Stimulated activated naive CD8-positive, alpha-beta T cell treated with anti-CD3 and anti-CD28 coated beads, Interleukin-15, Interleukin-2, amounts not matched to agents 100 U/mL and 50 U/mL, for 24 hours (primary cell): Measurements from ENCODE around the gene CLECL1.
"Not testable (repeated sequence)": the region's sequence is repeated elsewhere in the genome, so short reads cannot be mapped to it uniquely, and the experiment has no call there.

Experiments
- ATAC-seq: fragments of 150-1000 bp; cut with Tn5 transposase; one replicate; pipeline ENCODE4 v1.10.0; 2021
- DNase-seq: peaks from one replicate; pipeline ENCODE4 v3.0.0; 2021

CLECL1 gene

DNA sequence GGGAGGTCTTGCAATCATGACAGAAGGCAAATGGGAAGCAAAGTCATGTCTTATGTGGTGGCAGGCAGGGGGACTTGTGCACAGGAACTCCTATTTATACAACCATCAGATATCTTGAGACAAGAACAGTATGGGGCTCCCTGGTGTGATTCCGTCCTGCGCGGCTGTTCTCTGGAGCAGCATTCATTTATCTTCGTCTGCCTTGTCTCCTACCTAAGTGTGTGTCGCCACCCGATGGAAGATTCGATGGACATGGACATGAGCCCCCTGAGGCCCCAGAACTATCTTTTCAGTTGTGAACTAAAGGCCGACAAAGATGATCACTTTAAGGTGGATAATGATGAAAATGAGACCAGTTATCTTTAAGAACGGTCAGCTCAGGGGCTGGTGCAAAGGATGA is 37.7 kb downstream of the CLECL1 start:
- DNase-seq, ATAC-seq: not testable (repeated sequence)

DNA sequence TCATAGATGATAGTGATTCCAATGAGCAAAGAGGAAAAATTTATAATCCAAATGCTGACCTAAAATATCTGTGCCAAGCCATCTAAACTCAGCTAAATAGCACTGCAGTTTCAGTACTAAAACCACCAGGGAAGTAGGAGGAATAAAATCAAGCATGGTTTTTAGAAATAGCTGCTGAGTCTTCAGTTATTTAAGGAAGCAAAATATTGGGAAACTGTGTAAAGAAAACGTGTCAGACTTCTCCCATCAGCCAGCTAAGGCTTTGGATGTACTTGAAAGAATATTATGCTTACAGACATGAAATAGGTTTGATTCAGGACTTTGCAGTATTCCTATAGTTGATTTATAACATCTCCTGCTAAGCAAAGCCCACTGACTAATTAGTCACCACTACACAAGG is 38.7 kb downstream of the CLECL1 start:
- DNase-seq (no peak), ATAC-seq (no peak)

DNA sequence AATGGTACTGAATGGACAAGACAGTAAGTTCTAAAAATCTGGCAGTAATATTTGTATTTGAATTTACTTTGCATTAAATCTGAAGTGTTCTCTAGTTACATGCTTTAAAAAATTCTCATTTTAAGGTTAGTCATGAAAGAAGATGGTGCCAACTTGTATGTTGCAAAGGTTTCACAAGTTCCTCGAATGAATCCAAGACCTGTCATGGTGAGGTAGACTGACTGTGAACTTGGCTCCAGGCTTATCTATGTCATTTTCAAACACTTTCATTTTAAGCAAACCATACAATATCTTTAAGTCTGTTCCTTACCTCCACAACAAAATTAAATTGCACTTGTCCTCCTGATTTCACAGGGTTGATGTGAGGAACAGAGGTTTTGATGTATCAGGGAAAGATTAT is 40.0 kb downstream of the CLECL1 start:
- no peak for DNase-seq
- no peak for ATAC-seq

DNA sequence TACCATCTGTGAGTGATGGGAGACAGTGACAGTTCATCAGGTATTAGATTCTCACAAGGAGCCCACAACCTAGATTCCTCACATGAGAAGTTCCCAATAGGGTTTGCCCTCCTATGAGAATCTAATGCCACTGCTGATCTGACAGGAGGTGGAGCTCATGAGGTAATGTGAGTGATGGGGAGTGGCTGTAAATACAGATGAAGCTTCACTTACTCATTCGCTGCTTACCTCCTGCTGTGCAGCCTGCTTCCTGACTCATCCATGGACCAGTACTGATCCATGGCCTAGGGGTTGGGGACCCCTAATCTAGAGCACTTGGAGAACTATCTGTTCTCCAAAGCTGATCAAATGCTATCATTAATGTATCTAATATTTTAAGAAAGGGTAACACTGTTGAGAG is 45.7 kb downstream of the CLECL1 start:
- ATAC-seq (peak; percentile 67), DNase-seq (no peak)

- no peak for DNase-seq
- no peak for ATAC-seq
These were observed 47.0 kb downstream of the CLECL1 start for GRCh38 chr12:9685915-9686314.

GRCh38 chr12:9685366-9685765 is 47.5 kb downstream of the CLECL1 start:
- ATAC-seq, result peak; percentile 67
- DNase-seq, result not testable (repeated sequence)

DNA sequence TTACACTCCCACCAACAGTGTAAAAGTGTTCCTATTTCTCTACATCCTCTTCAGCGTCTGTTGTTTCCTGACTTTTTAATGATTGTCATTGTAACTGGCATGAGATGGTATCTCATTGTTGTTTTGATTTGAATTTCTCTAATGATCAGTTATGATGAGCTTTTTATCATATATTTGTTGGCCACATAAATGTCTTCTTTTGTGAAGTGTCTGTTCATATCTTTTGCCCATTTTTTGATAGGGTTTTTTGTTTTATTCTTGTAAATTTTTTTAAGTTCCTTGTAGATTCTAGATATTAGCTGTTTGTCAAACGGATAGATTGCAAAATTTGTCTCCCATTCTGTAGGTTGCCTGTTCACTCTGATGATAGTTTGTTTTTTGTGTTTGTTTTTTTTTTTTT is 49.9 kb downstream of the CLECL1 start:
- not testable (repeated sequence) for ATAC-seq, DNase-seq

DNA sequence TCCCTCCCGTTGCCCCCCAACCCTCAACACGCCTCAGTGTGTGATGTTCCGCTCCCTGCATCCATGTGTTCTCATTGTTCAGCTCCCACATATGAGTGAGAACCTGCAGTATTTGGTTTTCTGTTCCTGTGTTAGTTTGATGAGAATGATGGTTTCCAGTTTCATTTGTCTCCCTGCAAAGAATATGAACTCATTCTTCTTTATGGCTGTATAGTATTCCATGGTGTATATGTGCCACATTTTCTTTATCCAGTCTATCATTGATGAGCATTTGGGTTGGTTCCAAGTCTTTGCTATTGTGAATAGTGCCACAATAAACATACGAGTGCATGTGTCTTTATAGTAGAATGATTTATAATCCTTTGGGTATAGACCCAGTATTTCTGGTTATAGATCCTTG is 50.4 kb downstream of the CLECL1 start:
- not testable (repeated sequence) for DNase-seq, ATAC-seq

DNA sequence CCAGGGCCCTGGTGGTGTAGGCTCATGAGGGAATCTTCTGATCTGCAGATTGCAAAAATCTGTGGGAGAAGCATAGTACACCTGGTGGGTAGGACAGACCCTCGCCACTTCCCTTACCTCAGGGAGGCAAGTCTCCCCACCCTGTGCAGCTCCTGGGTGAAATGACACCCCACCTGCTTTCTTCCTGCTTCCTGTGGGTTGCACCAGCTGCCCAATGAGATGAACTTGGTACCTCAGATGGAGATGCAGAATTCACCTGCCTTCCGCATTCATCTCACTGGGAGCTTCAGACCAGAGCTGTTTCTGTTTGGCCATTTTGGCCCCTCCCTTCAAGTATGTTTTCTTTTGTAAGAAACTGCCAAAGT is 58.7 kb downstream of the CLECL1 start:
- DNase-seq, result peak; percentile 37
- peak; percentile 3 for ATAC-seq

DNA sequence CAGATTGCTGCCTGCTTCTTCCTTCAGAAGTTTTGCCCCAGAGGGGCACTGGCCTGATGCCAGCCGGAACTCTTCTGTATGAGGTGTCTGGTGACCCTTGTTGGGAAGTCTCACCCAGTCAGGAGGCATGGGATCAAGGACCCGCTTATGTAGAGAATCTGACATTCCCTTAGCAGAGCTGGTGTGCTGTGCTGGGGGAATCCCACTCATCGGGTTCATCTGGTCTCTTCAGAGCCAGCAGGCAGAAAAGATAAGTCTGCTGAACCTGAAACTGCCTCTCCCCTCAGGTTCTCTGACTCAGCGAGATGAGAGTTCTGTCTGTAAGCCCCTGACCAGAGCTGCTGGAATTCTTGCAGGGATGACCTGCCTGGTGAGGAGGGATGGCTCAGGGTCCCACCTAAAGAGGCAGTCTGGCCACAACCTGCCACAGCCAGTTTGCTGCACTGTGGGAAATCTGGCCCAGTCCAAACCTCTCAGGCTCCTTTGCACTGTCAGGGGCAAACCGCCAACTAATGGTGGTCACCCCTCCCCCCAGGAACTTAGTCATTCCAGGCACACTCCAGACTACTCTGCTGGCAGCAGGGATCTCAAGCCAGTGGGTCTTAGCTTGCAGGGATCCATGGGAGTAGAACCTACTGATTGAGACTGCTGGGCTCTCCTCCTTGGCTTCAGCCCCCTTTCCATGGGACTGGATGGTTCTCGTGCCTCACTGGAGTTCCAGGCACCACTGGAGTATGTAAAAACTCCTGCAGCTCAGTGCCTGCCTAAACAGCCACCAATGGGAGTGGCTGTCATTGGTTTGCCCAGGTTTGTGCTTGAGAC is 59.3 kb downstream of the CLECL1 start:
- ATAC-seq, result peak; percentile 54
- peak; percentile 78 for DNase-seq
